Endodermal cell (in vitro differentiated cells): ENCODE data around the gene VTI1A. TPM values are rescaled to one million over a fixed set of nuclear protein-coding genes. Genes with fewer than 3 reads are reported as not detected.

Experiments
- DNase-seq: peaks from one replicate; pipeline ENCODE4 v3.0.0-alpha.2; 2017
- H3K27ac ChIP-seq: 2 replicates; pipeline ENCODE4 v1.5.1; 2013; ENCODE audit warnings: mild to moderate bottlenecking, low read depth, low read length, moderate library complexity
- H3K27me3 ChIP-seq: 2 replicates; pipeline ENCODE4 v1.6.1; 2013; ENCODE audit warnings: mild to moderate bottlenecking, low read length, moderate library complexity; ENCODE audit not compliant: insufficient read depth, control insufficient read depth, poor library complexity, severe bottlenecking
- H3K36me3 ChIP-seq: 2 replicates; pipeline ENCODE4 v1.7.0; 2013; ENCODE audit warnings: mild to moderate bottlenecking, low read length, moderate library complexity; ENCODE audit not compliant: control insufficient read depth, insufficient read depth
- H3K4me1 ChIP-seq: one replicate; pipeline ENCODE4 v1.7.0; 2013; ENCODE audit warnings: low read length; ENCODE audit not compliant: control insufficient read depth, insufficient read depth
- H3K4me3 ChIP-seq: 2 replicates; pipeline ENCODE4 v1.5.1; 2013; ENCODE audit warnings: mild to moderate bottlenecking, low read length, moderate library complexity
- H3K9ac ChIP-seq: 2 replicates; pipeline ENCODE4 v1.6.1; 2013; ENCODE audit warnings: mild to moderate bottlenecking, low read length, moderate library complexity; ENCODE audit not compliant: poor library complexity, severe bottlenecking; ENCODE audit errors: extremely low read depth
- H3K9me3 ChIP-seq: 2 replicates; pipeline ENCODE4 v1.6.1; 2013; ENCODE audit warnings: mild to moderate bottlenecking, low read length, moderate library complexity; ENCODE audit not compliant: control insufficient read depth
- H3K27ac Mint-ChIP-seq: 2 replicates; pipeline ENCODE4 v1.8.0; 2020; ENCODE audit warnings: mixed read lengths
- H3K27me3 Mint-ChIP-seq: 2 replicates; pipeline ENCODE4 v1.8.0; 2021; ENCODE audit warnings: mild to moderate bottlenecking, mixed read lengths; ENCODE audit not compliant: insufficient read depth
- H3K36me3 Mint-ChIP-seq: 2 replicates; pipeline ENCODE4 v1.8.0; 2020; ENCODE audit warnings: low read depth, mixed read lengths
- H3K4me1 Mint-ChIP-seq: 2 replicates; pipeline ENCODE4 v1.8.0; 2020; ENCODE audit warnings: mixed read lengths
- H3K4me3 Mint-ChIP-seq: 2 replicates; pipeline ENCODE4 v1.8.0; 2020; ENCODE audit warnings: mild to moderate bottlenecking, moderate library complexity, mixed read lengths
- H3K9me3 Mint-ChIP-seq: 2 replicates; pipeline ENCODE4 v1.8.0; 2020; ENCODE audit warnings: mild to moderate bottlenecking, mixed read lengths
- CTCF ChIP-seq: fragments of 200-600 bp; sonication (generic); conservative IDR thresholded peaks from 2 replicates; pipeline ENCODE4 v1.5.0; 2021; ENCODE audit warnings: antibody characterized with exemption, mild to moderate bottlenecking
- WGBS, 2 experiments: methylation state at CpG; one replicate each; pipeline versions ENCODE4 v1.1.5 to v1.1.7; 2013; ENCODE audit warnings: missing lambda C conversion rate in 2 of 2, mixed read lengths in 1 of 2; ENCODE audit not compliant: insufficient coverage in 1 of 2, insufficient read length in 1 of 2; 5-methylcytosine and 5-hydroxymethylcytosine counted together
- total RNA-seq, 2 donors: library from RNA; stranded (reverse); fragmentation: NEBNext Ultra II Directional in 1 of 2; extraction: Animal tissue kit (Norgen Biotek cat#: 25700) in 1 of 2; gene quantifications; 2 replicates in 1 of 2; 3 replicates in 1 of 2; pipeline ENCODE4 v1.2.1, GENCODE V29; 2021

The VTI1A gene
- total RNA-seq, 2 donors from 2014 or later: 27.0 to 29.9 TPM

GRCh38 chr10:112653215-112653614, 206.2 kb downstream of the VTI1A start:
- Histone ChIP-seq H3K27ac (no peak overlapping the region), H3K9ac (no peak overlapping the region), H3K9me3 (no peaks in the 10 kb centered on the region), H3K36me3 (no peaks in the 10 kb centered on the region), H3K27me3 (no peaks in the 10 kb centered on the region), H3K4me3 (no peak overlapping the region), H3K4me1 (no peaks in the 10 kb centered on the region)
- TF ChIP-seq CTCF: no peak
- no peak for DNase-seq
- 89 to 94% methylated on average over 2 to 6 of the region's 6 CpGs for WGBS, 2 experiments
- Mint-ChIP-seq H3K27me3 (no peaks in the 10 kb centered on the region), H3K4me3 (no peak overlapping the region), H3K36me3 (peaks cover 3% of the 10 kb centered on the region), H3K27ac (no peak overlapping the region), H3K4me1 (peaks cover 25% of the 10 kb centered on the region), H3K9me3 (no peaks in the 10 kb centered on the region)

GRCh38 chr10:112653851-112654250, 206.8 kb downstream of the VTI1A start:
- H3K9ac ChIP-seq: no peak overlapping the region
- Mint-ChIP-seq H3K27me3 (no peaks in the 10 kb centered on the region), H3K4me1 (peaks cover 30% of the 10 kb centered on the region), H3K4me3 (no peak overlapping the region), H3K36me3 (peaks cover 3% of the 10 kb centered on the region), H3K9me3 (no peaks in the 10 kb centered on the region), H3K27ac (no peak overlapping the region)
- no peaks in the 10 kb centered on the region for H3K36me3 ChIP-seq
- DNase-seq: no peak
- H3K4me1 ChIP-seq: peaks cover 2% of the 10 kb centered on the region
- no peak for TF ChIP-seq CTCF
- no peaks in the 10 kb centered on the region for H3K9me3 ChIP-seq
- no peak overlapping the region for H3K4me3 ChIP-seq
- 83 to 100% methylated on average over 1 to 3 of the region's 3 CpGs for WGBS, 2 experiments
- H3K27ac ChIP-seq: no peak overlapping the region
- H3K27me3 ChIP-seq: no peaks in the 10 kb centered on the region

GRCh38 chr10:112654794-112655193, 207.8 kb downstream of the VTI1A start:
- no peak overlapping the region for H3K27ac Mint-ChIP-seq
- TF ChIP-seq CTCF: no peak
- peaks cover 4% of the 10 kb centered on the region for H3K4me1 ChIP-seq
- no peaks in the 10 kb centered on the region for H3K36me3 ChIP-seq
- H3K9me3 Mint-ChIP-seq: no peaks in the 10 kb centered on the region
- no peak for DNase-seq
- no peak overlapping the region for H3K4me3 Mint-ChIP-seq
- H3K4me1 Mint-ChIP-seq: peaks cover 35% of the 10 kb centered on the region
- 57 to 93% methylated on average over 1 to 3 of the region's 3 CpGs for WGBS, 2 experiments
- no peaks in the 10 kb centered on the region for H3K9me3 ChIP-seq
- H3K9ac ChIP-seq: no peak overlapping the region
- no peak overlapping the region for H3K4me3 ChIP-seq
- no peak overlapping the region for H3K27ac ChIP-seq
- H3K27me3 Mint-ChIP-seq: no peaks in the 10 kb centered on the region
- no peaks in the 10 kb centered on the region for H3K27me3 ChIP-seq
- peaks cover 3% of the 10 kb centered on the region for H3K36me3 Mint-ChIP-seq
